Skeletal muscle satellite cell (primary cell): ENCODE results near the gene MTARC1.

Experiments used
- H3K27me3 ChIP-seq: 2 replicates; pipeline ENCODE4 v1.7.0; 2013; ENCODE audit warnings: low read length; ENCODE audit not compliant: control insufficient read depth, insufficient read depth
- H3K36me3 ChIP-seq: 2 replicates; pipeline ENCODE4 v1.7.0; 2013; ENCODE audit warnings: mild to moderate bottlenecking, control low read depth, low read length; ENCODE audit not compliant: insufficient read depth
- H3K4me1 ChIP-seq: 2 replicates; pipeline ENCODE4 v1.7.0; 2013; ENCODE audit warnings: low read length; ENCODE audit not compliant: control insufficient read depth, insufficient read depth
- H3K4me2 ChIP-seq: 2 replicates; pipeline ENCODE4 v1.7.0; 2013; ENCODE audit warnings: mild to moderate bottlenecking, low read length
- H3K4me3 ChIP-seq: 2 replicates; pipeline ENCODE4 v1.7.0; 2013; ENCODE audit warnings: low read length
- H3K9ac ChIP-seq: 2 replicates; pipeline ENCODE4 v1.7.0; 2013; ENCODE audit warnings: mild to moderate bottlenecking, low read depth, low read length, moderate library complexity
- H3K9me3 ChIP-seq: replicated peaks from 2 replicates; pipeline ENCODE4 v1.7.0; 2013; ENCODE audit warnings: mild to moderate bottlenecking, control low read depth, low read length

The MTARC1 gene

DNA sequence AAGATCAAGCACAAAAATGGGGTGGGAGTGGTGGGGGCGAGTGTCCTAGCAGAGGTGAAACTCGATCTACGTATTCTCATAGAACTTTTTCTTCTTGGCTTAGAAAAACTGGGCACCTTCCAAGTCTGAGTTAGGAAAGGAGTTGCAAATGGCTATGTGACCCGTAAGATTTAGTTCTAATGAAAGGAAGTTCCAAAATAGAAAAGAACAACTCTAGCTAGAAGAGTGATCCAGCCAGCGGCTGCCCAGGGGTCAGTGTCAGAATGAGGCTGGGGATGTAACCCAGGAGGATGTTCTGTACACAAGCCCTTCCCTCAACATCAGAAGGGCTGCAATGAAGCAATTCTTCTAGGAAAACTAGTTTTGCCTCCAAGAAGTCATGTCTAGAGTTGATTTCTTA is 5.2 kb downstream of the MTARC1 start:
- H3K36me3 ChIP-seq: no peaks in the 10 kb centered on the region
- H3K4me3 ChIP-seq: no peak overlapping the region
- no peak overlapping the region for H3K4me2 ChIP-seq
- peaks cover 4% of the 10 kb centered on the region for H3K4me1 ChIP-seq
- no peaks in the 10 kb centered on the region for H3K9me3 ChIP-seq
- H3K9ac ChIP-seq: no peak overlapping the region
- H3K27me3 ChIP-seq: no peaks in the 10 kb centered on the region

DNA sequence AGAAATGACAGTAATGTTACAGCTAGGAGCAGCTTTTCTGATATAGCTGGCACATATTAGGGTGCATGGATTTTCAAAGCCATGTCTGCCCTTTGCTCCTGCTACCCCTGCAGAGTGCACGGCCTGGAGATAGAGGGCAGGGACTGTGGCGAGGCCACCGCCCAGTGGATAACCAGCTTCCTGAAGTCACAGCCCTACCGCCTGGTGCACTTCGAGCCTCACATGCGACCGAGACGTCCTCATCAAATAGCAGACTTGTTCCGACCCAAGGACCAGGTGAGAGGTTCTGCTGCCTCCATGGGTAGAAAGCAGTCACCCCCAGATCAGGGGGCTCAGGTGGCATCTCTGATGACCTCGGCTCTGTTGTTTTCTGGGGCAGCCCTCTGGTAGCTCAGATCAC is 9.8 kb downstream of the MTARC1 start:
- no peaks in the 10 kb centered on the region for H3K4me1 ChIP-seq
- H3K9me3 ChIP-seq: no peaks in the 10 kb centered on the region
- no peak overlapping the region for H3K4me3 ChIP-seq
- H3K27me3 ChIP-seq: no peaks in the 10 kb centered on the region
- no peak overlapping the region for H3K9ac ChIP-seq
- no peak overlapping the region for H3K4me2 ChIP-seq
- no peaks in the 10 kb centered on the region for H3K36me3 ChIP-seq

DNA sequence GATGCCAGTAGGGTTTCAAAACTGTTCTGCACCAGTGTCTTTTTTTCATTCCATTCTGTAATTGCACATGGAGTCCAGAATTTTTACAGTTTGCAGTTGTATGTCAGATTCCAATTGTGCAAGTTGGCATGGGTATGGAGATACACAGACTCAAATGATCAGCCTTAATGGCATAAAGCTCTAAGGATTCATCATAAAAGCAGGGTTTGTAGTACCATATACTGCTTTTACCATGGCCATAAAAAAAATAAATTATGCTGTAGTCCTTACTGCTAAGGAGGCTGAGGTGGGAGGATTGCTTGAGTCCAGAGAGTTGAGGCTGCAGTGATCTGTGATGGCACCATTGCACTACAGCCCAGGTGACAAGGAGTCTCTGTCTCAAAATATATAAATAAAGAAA is 10.3 kb downstream of the MTARC1 start:
- no peaks in the 10 kb centered on the region for H3K27me3 ChIP-seq
- no peak overlapping the region for H3K9ac ChIP-seq
- H3K4me2 ChIP-seq: no peak overlapping the region
- H3K36me3 ChIP-seq: no peaks in the 10 kb centered on the region
- H3K9me3 ChIP-seq: no peaks in the 10 kb centered on the region
- no peaks in the 10 kb centered on the region for H3K4me1 ChIP-seq
- H3K4me3 ChIP-seq: no peak overlapping the region

DNA sequence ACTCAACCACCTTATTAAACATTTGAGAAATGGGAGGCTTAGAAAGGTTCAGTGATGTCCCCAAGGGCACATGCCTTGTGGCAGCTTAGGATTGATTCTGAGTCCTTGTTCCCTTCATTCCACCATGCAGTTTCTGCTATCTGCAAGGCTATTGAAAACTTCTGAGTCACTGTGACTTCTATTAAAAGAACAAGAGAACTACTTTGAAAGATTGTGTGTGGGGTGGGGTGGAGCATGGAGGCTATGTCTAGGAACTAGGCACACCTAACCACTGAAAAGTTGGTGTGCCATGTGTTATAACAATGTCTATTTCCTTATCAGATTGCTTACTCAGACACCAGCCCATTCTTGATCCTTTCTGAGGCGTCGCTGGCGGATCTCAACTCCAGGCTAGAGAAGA is 10.8 kb downstream of the MTARC1 start:
- no peaks in the 10 kb centered on the region for H3K9me3 ChIP-seq
- no peak overlapping the region for H3K4me2 ChIP-seq
- no peak overlapping the region for H3K4me3 ChIP-seq
- no peaks in the 10 kb centered on the region for H3K36me3 ChIP-seq
- H3K4me1 ChIP-seq: no peaks in the 10 kb centered on the region
- no peaks in the 10 kb centered on the region for H3K27me3 ChIP-seq
- H3K9ac ChIP-seq: no peak overlapping the region

DNA sequence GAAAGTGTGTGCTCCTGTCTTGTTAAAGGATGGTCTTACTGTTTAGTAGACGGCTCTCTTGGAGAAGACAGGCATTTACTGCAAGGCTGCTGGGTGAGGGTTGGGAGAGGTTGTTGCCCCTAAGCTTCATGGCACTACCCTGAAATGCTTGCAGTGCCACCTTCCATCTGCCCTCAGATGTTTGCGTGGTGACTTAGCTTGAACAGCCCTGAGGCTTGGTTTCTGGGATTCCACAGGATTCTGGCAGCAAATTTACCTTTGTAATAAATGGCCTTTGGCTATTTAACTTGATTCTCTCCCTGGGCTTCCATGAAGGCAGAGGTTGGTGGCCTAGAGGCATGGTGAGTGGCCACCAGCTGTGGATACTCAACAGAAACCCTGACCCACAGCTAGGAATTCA is 11.6 kb downstream of the MTARC1 start:
- H3K4me3 ChIP-seq: no peak overlapping the region

DNA sequence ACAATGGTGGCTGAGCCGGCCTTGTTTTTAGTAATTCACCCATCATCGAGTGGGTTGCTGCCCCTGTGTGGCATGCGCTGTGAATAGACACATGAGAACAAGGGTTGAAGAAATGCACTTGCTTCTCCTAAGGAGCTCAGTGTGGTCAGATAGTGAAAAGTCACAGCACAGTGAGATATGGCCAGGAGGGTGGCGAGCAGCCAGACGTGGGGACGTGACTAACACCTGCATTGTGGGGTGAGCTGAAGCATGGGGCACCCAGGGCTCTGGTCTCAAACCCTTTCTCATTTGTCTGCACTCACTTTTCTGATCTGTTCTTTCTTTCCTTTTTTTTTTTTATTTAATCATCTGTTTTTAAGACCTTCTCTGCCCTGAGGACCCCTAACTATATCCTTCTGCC is 13.5 kb downstream of the MTARC1 start:
- Histone ChIP-seq H3K4me3 (no peak overlapping the region), H3K9me3 (no peaks in the 10 kb centered on the region), H3K36me3 (no peaks in the 10 kb centered on the region), H3K4me1 (no peaks in the 10 kb centered on the region), H3K9ac (no peak overlapping the region), H3K4me2 (no peak overlapping the region), H3K27me3 (no peaks in the 10 kb centered on the region)

More for the DNA sequence above, 11.6 kb downstream of the MTARC1 start:
- H3K4me1 ChIP-seq: no peaks in the 10 kb centered on the region
- H3K27me3 ChIP-seq: no peaks in the 10 kb centered on the region
- H3K9ac ChIP-seq: no peak overlapping the region
- H3K9me3 ChIP-seq: no peaks in the 10 kb centered on the region
- H3K36me3 ChIP-seq: no peaks in the 10 kb centered on the region
- H3K4me2 ChIP-seq: no peak overlapping the region

DNA sequence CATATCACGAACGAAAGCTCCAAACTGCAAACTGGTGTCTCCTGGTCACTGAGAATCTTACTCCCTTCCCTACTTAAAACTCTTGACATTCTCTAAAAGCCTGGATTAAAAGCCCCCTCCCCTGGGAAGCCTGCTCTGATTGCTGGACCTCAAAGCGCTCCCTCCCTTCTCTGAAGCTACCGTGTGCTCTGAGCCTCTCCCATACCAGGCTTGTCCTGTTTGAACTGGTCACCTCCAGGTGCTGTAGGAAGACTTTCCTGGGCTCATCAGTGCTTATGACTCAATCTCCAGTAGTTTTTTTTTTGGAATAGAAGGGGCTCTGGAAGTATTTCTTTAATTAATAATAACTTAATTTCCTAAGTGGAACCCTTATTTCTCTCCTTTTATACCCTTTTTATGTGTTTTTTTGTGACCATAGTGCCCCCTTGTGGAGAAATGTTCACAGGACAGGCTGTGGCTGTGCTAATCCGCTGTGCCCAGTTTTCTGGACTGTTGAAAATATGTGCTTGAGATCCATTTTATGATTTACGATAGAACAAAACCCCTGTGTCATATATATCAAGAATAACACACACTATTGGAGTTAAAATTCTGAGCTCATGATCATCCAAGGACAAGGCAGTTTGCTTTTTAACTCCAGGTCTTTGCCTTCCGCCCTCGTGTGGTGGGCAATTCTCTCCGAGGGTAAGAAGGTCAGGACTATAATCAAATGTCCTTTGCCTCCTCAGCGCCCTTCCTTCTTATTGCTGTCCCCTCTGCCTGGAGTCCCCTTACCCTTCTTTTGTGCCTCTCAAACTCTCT is 16.9 kb downstream of the MTARC1 start:
- Histone ChIP-seq H3K4me2 (no peak overlapping the region), H3K4me3 (no peak overlapping the region), H3K9ac (no peak overlapping the region), H3K36me3 (no peaks in the 10 kb centered on the region), H3K4me1 (no peaks in the 10 kb centered on the region), H3K9me3 (no peaks in the 10 kb centered on the region), H3K27me3 (no peaks in the 10 kb centered on the region)

DNA sequence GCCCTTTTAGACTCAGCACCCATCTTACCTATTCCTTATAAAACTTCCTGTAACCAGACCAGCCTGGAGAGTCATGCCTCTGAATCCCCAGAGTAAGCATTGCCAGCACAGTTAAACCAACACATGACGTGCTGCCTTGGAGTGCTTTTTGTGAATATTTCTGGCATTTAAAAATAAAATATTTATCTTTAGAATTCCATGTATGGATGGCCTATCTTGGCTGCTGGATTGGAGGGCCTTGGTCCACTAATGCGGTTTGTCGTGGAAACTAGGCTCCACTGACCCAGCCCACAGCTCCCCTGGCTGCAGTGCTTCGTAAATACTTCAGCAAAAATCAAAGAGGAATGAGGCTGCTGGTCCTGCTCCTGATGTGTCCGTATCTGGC is 17.5 kb downstream of the MTARC1 start:
- Histone ChIP-seq H3K4me3 (no peak overlapping the region), H3K9ac (no peak overlapping the region), H3K27me3 (no peaks in the 10 kb centered on the region), H3K36me3 (no peaks in the 10 kb centered on the region), H3K4me2 (no peak overlapping the region), H3K9me3 (no peaks in the 10 kb centered on the region), H3K4me1 (no peaks in the 10 kb centered on the region)

DNA sequence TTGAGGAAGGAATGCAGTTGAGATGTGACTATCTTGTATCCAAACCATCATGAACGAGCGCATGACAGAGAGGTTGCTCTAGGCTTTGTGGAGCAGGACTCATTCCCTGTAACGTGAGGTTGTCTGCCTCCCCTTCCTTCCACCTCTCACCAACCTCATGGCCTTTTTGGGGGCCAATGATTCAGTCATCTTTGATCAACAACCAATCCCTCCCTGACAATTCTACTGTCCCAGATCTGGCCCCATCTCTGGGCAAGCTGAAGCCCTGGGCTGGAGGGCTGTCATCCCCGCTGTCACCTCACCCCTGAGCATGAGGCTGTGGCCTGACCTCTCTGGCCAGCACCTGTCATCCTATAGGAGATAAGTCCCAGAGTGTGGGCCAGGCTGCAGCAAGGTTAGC is 19.7 kb downstream of the MTARC1 start:
- H3K4me3 ChIP-seq: no peak overlapping the region
- no peaks in the 10 kb centered on the region for H3K36me3 ChIP-seq

DNA sequence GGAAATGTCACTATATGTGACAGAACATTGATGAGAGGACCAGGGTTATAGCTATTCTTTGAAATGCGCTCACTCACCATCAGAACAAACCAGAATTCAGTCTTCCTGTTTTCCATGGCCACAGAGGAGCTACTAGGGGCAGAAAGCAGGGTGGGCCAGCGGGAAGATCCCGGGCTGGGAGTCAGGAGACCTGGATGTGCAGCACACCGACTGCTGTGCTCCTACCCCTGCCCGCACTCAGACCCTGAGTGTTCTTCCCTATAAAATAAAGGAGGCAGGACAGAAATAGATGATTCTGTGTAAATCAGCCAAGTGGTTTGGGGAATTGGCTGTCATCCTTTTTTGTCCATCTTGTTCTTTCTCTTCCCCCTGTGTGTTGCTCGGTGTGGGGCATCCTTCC is 21.0 kb downstream of the MTARC1 start:
- H3K36me3 ChIP-seq: no peaks in the 10 kb centered on the region
- no peak overlapping the region for H3K9ac ChIP-seq
- H3K27me3 ChIP-seq: no peaks in the 10 kb centered on the region
- no peak overlapping the region for H3K4me3 ChIP-seq
- no peaks in the 10 kb centered on the region for H3K4me1 ChIP-seq
- no peak overlapping the region for H3K4me2 ChIP-seq
- H3K9me3 ChIP-seq: no peaks in the 10 kb centered on the region

More for the DNA sequence above, 19.7 kb downstream of the MTARC1 start:
- Histone ChIP-seq H3K27me3 (no peaks in the 10 kb centered on the region), H3K9ac (no peak overlapping the region), H3K4me1 (no peaks in the 10 kb centered on the region), H3K9me3 (no peaks in the 10 kb centered on the region), H3K4me2 (no peak overlapping the region)

DNA sequence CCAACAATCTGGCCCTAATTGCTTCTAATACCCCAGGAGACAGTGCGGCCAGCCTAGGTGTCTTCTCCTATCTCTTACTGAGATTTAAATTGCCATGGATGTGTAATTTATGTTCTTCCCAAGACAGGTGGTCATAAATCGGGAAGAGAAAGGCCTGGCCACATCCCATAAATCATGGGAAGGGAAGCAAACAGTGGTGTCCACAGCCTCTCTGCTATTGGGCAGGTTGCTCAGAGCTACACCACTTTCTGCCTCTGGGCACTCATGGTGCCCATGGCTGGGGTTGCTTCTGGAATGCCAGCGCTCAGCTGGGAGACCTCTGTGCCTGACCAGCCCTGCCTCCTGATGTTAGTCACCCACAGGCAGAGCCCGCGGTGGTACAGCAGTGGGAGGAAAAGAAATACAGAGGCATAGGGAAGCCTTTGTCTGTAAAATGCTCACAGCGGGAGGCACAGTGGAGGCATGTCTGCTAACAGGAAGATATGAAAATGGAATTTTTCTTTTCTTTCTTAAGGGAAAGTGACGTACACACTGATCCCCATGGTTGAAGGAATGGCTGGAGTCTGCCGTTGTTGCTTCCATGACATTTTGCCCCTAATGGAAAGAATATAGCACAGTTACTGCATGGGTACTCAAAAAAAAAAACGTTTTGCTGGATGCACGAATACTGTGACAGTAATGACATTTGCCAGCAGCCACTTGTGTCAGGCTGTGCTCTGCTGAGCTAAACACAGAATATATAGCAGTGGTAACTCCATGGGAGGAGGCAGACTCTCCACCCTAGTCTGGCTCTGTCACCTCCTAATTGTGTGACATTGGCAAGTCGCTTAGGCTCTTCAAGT is 21.9 kb downstream of the MTARC1 start:
- no peaks in the 10 kb centered on the region for H3K9me3 ChIP-seq
- H3K9ac ChIP-seq: no peak overlapping the region
- no peaks in the 10 kb centered on the region for H3K27me3 ChIP-seq
- no peak overlapping the region for H3K4me2 ChIP-seq
- no peaks in the 10 kb centered on the region for H3K36me3 ChIP-seq
- H3K4me3 ChIP-seq: no peak overlapping the region
- H3K4me1 ChIP-seq: no peaks in the 10 kb centered on the region

DNA sequence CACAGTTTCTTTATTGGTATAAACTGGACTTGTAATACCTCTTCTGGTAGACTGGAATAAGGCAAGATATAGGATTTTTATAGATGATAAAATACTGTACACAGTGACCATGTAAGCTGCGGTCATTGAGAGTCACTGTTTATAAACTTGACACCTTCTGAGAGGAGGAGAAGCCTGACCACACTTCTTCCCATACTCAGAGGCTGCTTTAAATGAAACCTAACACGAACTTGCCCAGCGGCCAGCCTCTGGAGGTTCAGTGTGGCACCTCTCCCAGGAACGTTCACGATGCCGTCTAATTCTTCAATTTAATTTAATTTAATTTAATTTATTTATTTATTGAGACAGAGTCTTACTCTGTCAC is 22.5 kb downstream of the MTARC1 start:
- Histone ChIP-seq H3K9me3 (no peaks in the 10 kb centered on the region), H3K27me3 (no peaks in the 10 kb centered on the region), H3K4me2 (no peak overlapping the region), H3K9ac (no peak overlapping the region), H3K36me3 (no peaks in the 10 kb centered on the region), H3K4me1 (no peaks in the 10 kb centered on the region), H3K4me3 (no peak overlapping the region)
